Sigmoid colon (tissue), 7 donors: ENCODE measurements around the gene GRK6. TPM values are rescaled to one million over a fixed set of nuclear protein-coding genes. Genes with fewer than 3 reads are reported as not detected.

Experiments used
- DNase-seq: peaks from one replicate; pipeline ENCODE4 v3.0.0-alpha.2; 2019
- H3K27ac ChIP-seq, 4 donors: fragments of 200-600 bp; sonication (generic); one replicate each; pipeline ENCODE4 v1.5.1; 2016 to 2019; ENCODE audit warnings: mild to moderate bottlenecking in 1 of 4
- H3K27me3 ChIP-seq, 3 donors: fragments of 200-600 bp; sonication (generic); one replicate each; pipeline ENCODE4 v1.5.1; 2019; ENCODE audit warnings: mild to moderate bottlenecking in 1 of 3
- H3K36me3 ChIP-seq, 4 donors: fragments of 200-600 bp; sonication (generic); one replicate each; pipeline ENCODE4 v1.5.1; 2016 to 2019
- H3K4me1 ChIP-seq, 4 donors: fragments of 200-600 bp; sonication (generic); one replicate each; pipeline ENCODE4 v1.5.1; 2017 to 2019
- H3K4me3 ChIP-seq, 4 donors: fragments of 200-600 bp; sonication (generic); one replicate each; pipeline ENCODE4 v1.5.1; 2017 to 2019; ENCODE audit warnings: mild to moderate bottlenecking in 2 of 4, moderate library complexity in 1 of 4
- H3K9me3 ChIP-seq, 4 donors: fragments of 200-600 bp in 3 of 4; sonication (generic) in 3 of 4; one replicate each; pipeline versions ENCODE4 v1.5.1 to v1.6.1; 2013 to 2019
- CTCF ChIP-seq, 4 experiments: fragments of 450-650 bp in 3 of 4; fragments of 200-600 bp in 1 of 4; IDR thresholded peaks; one replicate each; pipeline ENCODE4 v1.5.1; 2016 to 2019; ENCODE audit warnings: antibody characterized with exemption in 4 of 4, mild to moderate bottlenecking in 3 of 4, moderate library complexity in 2 of 4
- EP300 ChIP-seq, 4 donors: sonication (generic); formaldehyde crosslinking; IDR thresholded peaks; one replicate each; pipeline ENCODE4 v1.6.1; 2017; ENCODE audit warnings: antibody characterized with exemption in 4 of 4
- POLR2A ChIP-seq, 2 donors: fragments of 450-650 bp; IDR thresholded peaks; one replicate each; pipeline ENCODE4 v1.6.1; 2016; ENCODE audit warnings: antibody characterized with exemption in 2 of 2, mild to moderate bottlenecking in 2 of 2, moderate library complexity in 2 of 2
- POLR2AphosphoS5 ChIP-seq, 4 donors: sonication (generic); formaldehyde crosslinking; IDR thresholded peaks; one replicate each; pipeline ENCODE4 v1.6.1; 2017; ENCODE audit warnings: antibody characterized with exemption in 4 of 4
- WGBS, 2 donors: extraction: QIAGEN DNeasy Blood & Tissue Kit; methylation state at CpG; one replicate each; pipeline ENCODE4 v1.1.7; 2013; 5-methylcytosine and 5-hydroxymethylcytosine counted together
- intact Hi-C: fragments of 100-400 bp; cut with DNase I; formaldehyde crosslinking; loops from one replicate; pipeline ENCODE4 v1.15.1; 2023
- polyA plus RNA-seq, 3 donors: library from polyadenylated mRNA; stranded (reverse); fragments of 200-250 nt; gene quantifications; one replicate each; pipeline ENCODE4 v1.2.3, GENCODE V29; 2013
- total RNA-seq, 4 donors: library from RNA; depleted of rRNA; stranded (reverse); fragments of >200 nt; gene quantifications; one replicate each; pipeline ENCODE4 v1.1.0, GENCODE V29; 2016
- donor health status: healthy with polysubstance abuse.
- donor health status: Bipolar disorder and iron deficiency.
- donor health status: healthy.

Gene GRK6
- total and polyA plus RNA-seq, 7 donors: 16.5 to 47.9 (median 21.9) TPM

GRCh38 chr5:177489119-177489716 is 62.7 kb downstream of the GRK6 start:
- TF ChIP-seq CTCF (IDR thresholded peaks at IDR 0.05): no peak
- no peak for TF ChIP-seq EP300 (IDR thresholded peaks at IDR 0.05)
- TF ChIP-seq POLR2A (IDR thresholded peaks at IDR 0.05): no peak
- no peak for TF ChIP-seq POLR2AphosphoS5 (IDR thresholded peaks at IDR 0.05)
- Histone ChIP-seq H3K27ac (peak overlapping the region; percentile 95 to 99 (median 97)), H3K4me1 (peaks cover 0 to 97% (median 87%) of the 10 kb centered on the region in 4 donors), H3K36me3 (peaks cover 48 to 89% (median 70%) of the 10 kb centered on the region in 4 donors), H3K4me3 (no peak overlapping the region), H3K27me3 (no peaks in the 10 kb centered on the region), H3K9me3 (no peaks in the 10 kb centered on the region)
- no peak for DNase-seq
- whole genome bisulfite sequencing, 2 donors: 22 to 67% methylated on average over 26 of the region's 26 CpGs
- intact Hi-C loops: no loop called here

GRCh38 chr5:177490311-177490991 is 64.0 kb downstream of the GRK6 start:
- Histone ChIP-seq H3K36me3 (peaks cover 44 to 83% (median 66%) of the 10 kb centered on the region in 4 donors), H3K4me1 (peaks cover 0 to 97% (median 87%) of the 10 kb centered on the region in 4 donors), H3K9me3 (no peaks in the 10 kb centered on the region), H3K27ac (peak overlapping the region; percentile 95 to 99 (median 97)), H3K4me3 (peak overlapping the region in 1 of 4 donors; percentile 92), H3K27me3 (no peaks in the 10 kb centered on the region)
- intact Hi-C loops: no loop called here
- DNase-seq: peak; percentile 90
- TF ChIP-seq POLR2A (IDR thresholded peaks at IDR 0.05): no peak
- TF ChIP-seq POLR2AphosphoS5 (IDR thresholded peaks at IDR 0.05): peak in 2 of 4 donors; percentile 44 to 59
- 86 to 87% methylated on average over 15 of the region's 15 CpGs for WGBS, 2 donors

GRCh38 chr5:177490992-177491391 is 64.5 kb downstream of the GRK6 start:
- Histone ChIP-seq H3K27me3 (no peaks in the 10 kb centered on the region), H3K27ac (peak overlapping the region; percentile 95 to 99 (median 97)), H3K9me3 (no peaks in the 10 kb centered on the region), H3K4me1 (peaks cover 0 to 97% (median 86%) of the 10 kb centered on the region in 4 donors), H3K36me3 (peaks cover 44 to 78% (median 61%) of the 10 kb centered on the region in 4 donors), H3K4me3 (peak overlapping the region in 1 of 4 donors; percentile 92)
- no peak for DNase-seq
- intact Hi-C loops: no loop called here
- TF ChIP-seq CTCF (IDR thresholded peaks at IDR 0.05) (no peak), POLR2A (IDR thresholded peaks at IDR 0.05) (no peak), EP300 (IDR thresholded peaks at IDR 0.05) (no peak), POLR2AphosphoS5 (IDR thresholded peaks at IDR 0.05) (no peak)
- 79 to 91% methylated on average over 16 of the region's 16 CpGs for WGBS, 2 donors

DNA sequence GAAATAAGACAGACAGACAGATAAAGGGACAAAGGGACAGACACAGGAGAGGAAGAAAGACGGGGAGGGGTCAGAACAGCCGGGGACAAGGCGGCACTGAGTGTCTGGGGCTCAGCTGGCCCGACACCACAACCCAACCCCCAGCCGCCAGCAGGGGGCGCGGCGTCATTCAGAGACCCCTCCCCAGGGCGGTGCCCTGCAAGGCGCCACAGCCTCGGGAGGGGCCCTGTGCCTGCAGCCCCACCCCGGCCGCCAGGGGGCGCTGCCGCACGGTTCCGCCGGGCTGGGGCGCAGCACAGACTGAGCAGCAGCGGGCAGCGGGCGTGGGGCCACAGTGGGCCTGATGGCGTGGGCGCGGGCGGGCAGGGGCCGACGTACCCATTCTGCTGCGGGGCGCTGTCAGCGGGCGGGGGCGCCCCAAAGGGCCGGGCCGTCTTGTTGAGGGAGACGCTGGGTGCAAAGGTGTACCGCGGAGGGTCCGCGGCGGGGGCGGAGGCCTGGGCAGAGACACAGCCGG is 65.0 kb downstream of the GRK6 start:
- no peak for DNase-seq
- H3K4me1 ChIP-seq: peaks cover 0 to 97% (median 86%) of the 10 kb centered on the region in 4 donors

More for the DNA sequence above, 65.0 kb downstream of the GRK6 start:
- Histone ChIP-seq H3K4me3 (peak overlapping the region in 3 of 4 donors; percentile 66 to 92 (median 81)), H3K27me3 (no peaks in the 10 kb centered on the region), H3K36me3 (peaks cover 44 to 74% (median 59%) of the 10 kb centered on the region in 4 donors), H3K9me3 (no peaks in the 10 kb centered on the region), H3K27ac (peak overlapping the region; percentile 95 to 99 (median 97))
- 49 to 74% methylated on average over 43 of the region's 43 CpGs for WGBS, 2 donors
- intact Hi-C loops: no loop called here
- TF ChIP-seq POLR2AphosphoS5 (IDR thresholded peaks at IDR 0.05) (no peak), POLR2A (IDR thresholded peaks at IDR 0.05) (no peak), CTCF (IDR thresholded peaks at IDR 0.05) (peak; percentile 59 to 95 (median 80)), EP300 (IDR thresholded peaks at IDR 0.05) (no peak)
